Common myeloid progenitor, CD34-positive (primary cell): ENCODE results near the gene PARVB.

ENCODE experiments used
- CTCF ChIA-PET: fragments of 350-600 bp; sonication (Branson Sonifier 250); formaldehyde crosslinking; loops from one replicate; lab custom pipeline; 2021; ENCODE audit warnings: antibody characterized with exemption; lab: Charles Lee
- POLR2A ChIA-PET: fragments of 350-600 bp; sonication (Branson Sonifier 250); formaldehyde crosslinking; loops from one replicate; lab custom pipeline; 2021; ENCODE audit warnings: antibody characterized with exemption; lab: Charles Lee
- DNase-seq, 3 donors: peaks; one replicate each; pipeline versions ENCODE4 v3.0.0 to v3.0.0-alpha.2; 2013
- H3K27ac ChIP-seq, 2 experiments: 1 replicate in 1 of 2; 2 replicates in 1 of 2; pipeline ENCODE4 v1.7.0; 2013; ENCODE audit warnings: inconsistent platforms in 2 of 2, low read length in 2 of 2, mild to moderate bottlenecking in 2 of 2, low read depth in 1 of 2, moderate library complexity in 1 of 2; ENCODE audit not compliant: severe bottlenecking in 2 of 2, insufficient read depth in 1 of 2, poor library complexity in 1 of 2
- H3K27me3 ChIP-seq, 5 experiments: replicated peaks in 2 of 5; 1 replicate in 3 of 5; 2 replicates in 2 of 5; pipeline versions ENCODE4 v1.6.1 to v1.7.0; 2013; ENCODE audit warnings: low read length in 4 of 5, mild to moderate bottlenecking in 2 of 5, moderate library complexity in 2 of 5, inconsistent platforms in 1 of 5; ENCODE audit not compliant: insufficient read depth in 5 of 5, control insufficient read depth in 4 of 5
- H3K36me3 ChIP-seq, 4 experiments: 1 replicate in 2 of 4; 2 replicates in 2 of 4; pipeline versions ENCODE4 v1.6.1 to v1.7.0; 2013; ENCODE audit warnings: low read length in 3 of 4, control low read depth in 1 of 4, mild to moderate bottlenecking in 1 of 4; ENCODE audit not compliant: control insufficient read depth in 4 of 4, insufficient read depth in 4 of 4
- H3K4me1 ChIP-seq, 4 experiments: 1 replicate in 3 of 4; 2 replicates in 1 of 4; pipeline versions ENCODE4 v1.6.1 to v1.7.1; 2013; ENCODE audit warnings: low read length in 3 of 4, mild to moderate bottlenecking in 3 of 4, control low read depth in 1 of 4, inconsistent platforms in 1 of 4, moderate library complexity in 1 of 4; ENCODE audit not compliant: control insufficient read depth in 4 of 4, insufficient read depth in 4 of 4; ENCODE audit errors: control extremely low read depth in 1 of 4
- H3K4me3 ChIP-seq, 7 experiments: 1 replicate in 4 of 7; 2 replicates in 3 of 7; pipeline versions ENCODE4 v1.5.1 to v1.7.0; 2013; ENCODE audit warnings: mild to moderate bottlenecking in 7 of 7, low read length in 6 of 7, moderate library complexity in 6 of 7, inconsistent platforms in 2 of 7, low read depth in 2 of 7, control low read depth in 1 of 7; ENCODE audit not compliant: insufficient read depth in 4 of 7, control insufficient read depth in 1 of 7; ENCODE audit errors: extremely low read depth in 1 of 7
- H3K9me3 ChIP-seq, 5 experiments: 1 replicate in 4 of 5; 2 replicates in 1 of 5; pipeline versions ENCODE4 v1.6.1 to v1.7.1; 2013; ENCODE audit warnings: low read length in 4 of 5, mild to moderate bottlenecking in 2 of 5, inconsistent platforms in 1 of 5, low read depth in 1 of 5, moderate library complexity in 1 of 5; ENCODE audit not compliant: control insufficient read depth in 4 of 5, insufficient read depth in 2 of 5; ENCODE audit errors: control extremely low read depth in 1 of 5
- WGBS: methylation state at CpG from one replicate; pipeline ENCODE4 v1.1.5; 2013; ENCODE audit not compliant: insufficient coverage; 5-methylcytosine and 5-hydroxymethylcytosine counted together

The PARVB gene

DNA sequence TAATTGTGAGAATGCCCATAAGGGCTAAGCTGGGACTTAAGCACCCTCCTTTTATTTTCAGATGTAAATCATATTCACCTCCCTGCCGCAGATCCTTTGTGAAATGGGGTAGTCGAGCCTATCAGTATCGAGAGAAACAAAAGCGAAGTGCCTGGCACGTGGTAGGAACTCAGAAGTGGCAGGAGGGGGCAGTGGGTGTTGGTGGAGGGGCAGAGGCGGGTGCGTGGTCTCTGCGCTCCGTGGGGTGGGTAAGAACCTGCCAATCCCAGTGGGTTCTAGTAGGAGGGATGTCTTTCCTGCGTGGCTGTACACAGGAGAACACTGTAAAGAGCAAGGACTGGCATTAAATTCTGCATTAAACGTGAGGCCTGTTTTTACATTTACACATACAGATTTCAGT, 21.8 kb upstream of the PARVB start:
- WGBS = 100% methylated on average over 5 of the region's 11 CpGs
- H3K27ac ChIP-seq = no peak overlapping the region
- H3K4me1 ChIP-seq = peaks cover 0 to 4% (median 0%) of the 10 kb centered on the region in 4 experiments
- no peak overlapping the region for H3K4me3 ChIP-seq
- peaks cover 0 to 9% (median 7%) of the 10 kb centered on the region in 5 experiments for H3K9me3 ChIP-seq
- CTCF ChIA-PET = interaction anchor here (1.6 kb wide), 1 partner anchor 9 kb away, joined by 5 read pairs; no protein-coding TSS in a partner anchor
- H3K36me3 ChIP-seq = peaks cover 3 to 20% (median 15%) of the 10 kb centered on the region in 4 experiments
- POLR2A ChIA-PET = no interaction called here
- no peak for DNase-seq
- no peaks in the 10 kb centered on the region for H3K27me3 ChIP-seq

DNA sequence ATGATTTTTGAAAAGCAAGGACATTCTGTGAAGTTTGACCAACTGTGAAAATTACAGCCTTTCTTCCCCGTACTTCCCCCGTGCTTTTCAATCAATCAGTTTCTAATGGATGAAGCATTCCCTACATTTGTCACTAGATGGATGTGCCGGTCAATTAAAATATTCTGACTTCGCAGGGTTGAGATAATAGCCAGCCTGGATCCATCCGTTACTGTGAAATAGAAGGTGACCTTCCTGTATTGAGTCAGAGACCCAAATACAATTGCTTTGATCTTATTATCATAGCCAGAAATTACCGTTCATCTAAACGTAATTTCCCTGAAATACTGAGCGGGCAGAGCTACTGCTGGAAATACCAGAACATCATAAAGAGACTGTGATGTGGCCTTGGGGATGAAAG, 21.1 kb upstream of the PARVB start:
- H3K9me3 ChIP-seq = peaks cover 0 to 9% (median 7%) of the 10 kb centered on the region in 5 experiments
- no peak for DNase-seq
- H3K27ac ChIP-seq = no peak overlapping the region
- no peaks in the 10 kb centered on the region for H3K27me3 ChIP-seq
- no peak overlapping the region for H3K4me3 ChIP-seq
- CTCF ChIA-PET = interaction anchor here (1.6 kb wide), 2 partner anchors 9 to 83 kb away, joined by 5 read pairs; no protein-coding TSS in a partner anchor
- peaks cover 0 to 4% (median 0%) of the 10 kb centered on the region in 4 experiments for H3K4me1 ChIP-seq
- WGBS = 95% methylated on average over 7 of the region's 8 CpGs
- H3K36me3 ChIP-seq = peaks cover 3 to 17% (median 12%) of the 10 kb centered on the region in 4 experiments
- POLR2A ChIA-PET = no interaction called here

DNA sequence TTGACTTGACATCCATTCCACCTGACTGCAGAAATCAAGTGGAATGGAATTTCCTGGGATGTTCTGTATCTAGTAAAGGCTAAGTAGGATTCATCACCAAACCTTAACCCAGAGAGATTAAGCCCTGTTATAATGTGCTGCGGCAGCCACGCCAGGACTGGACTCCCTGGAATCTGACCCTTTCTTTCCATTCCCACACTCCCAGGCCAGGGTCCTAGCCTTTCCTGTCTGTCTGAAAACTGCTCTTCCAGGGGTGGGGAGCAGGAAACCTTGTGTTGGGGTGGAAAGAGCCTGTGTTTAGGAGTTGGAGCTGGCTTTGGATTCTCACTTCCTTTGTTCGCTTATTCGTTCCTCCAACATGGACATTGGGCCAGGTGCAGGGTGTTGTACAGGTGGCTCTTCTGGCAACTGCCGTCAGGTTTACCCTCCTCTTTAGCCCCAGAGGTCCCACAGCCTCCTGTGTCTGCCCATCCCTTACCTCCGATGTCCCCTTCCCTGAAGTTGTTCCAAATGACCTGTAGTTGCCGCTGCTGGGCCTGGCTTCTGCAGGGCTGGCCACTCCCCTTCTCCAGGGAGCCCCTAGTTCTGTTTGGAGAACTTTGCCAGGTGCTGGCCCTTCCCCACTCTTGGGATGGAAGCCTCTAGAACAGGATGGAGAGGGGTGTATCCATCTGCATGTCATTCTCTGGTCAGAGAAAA, 20.5 kb upstream of the PARVB start:
- no peak overlapping the region for H3K4me3 ChIP-seq
- ChIA-PET POLR2A (interaction anchor here (0.8 kb wide), 1 partner anchor 78 kb away, joined by 3 read pairs; no protein-coding TSS in a partner anchor), CTCF (interaction anchor here (1.6 kb wide), 3 partner anchors 10 to 82 kb away, joined by 3 to 5 read pairs (median 5); no protein-coding TSS in a partner anchor)
- peaks cover 3 to 11% (median 7%) of the 10 kb centered on the region in 4 experiments for H3K36me3 ChIP-seq
- H3K9me3 ChIP-seq = peaks cover 0 to 9% (median 7%) of the 10 kb centered on the region in 5 experiments
- no peaks in the 10 kb centered on the region for H3K27me3 ChIP-seq
- WGBS = 85% methylated on average over 5 of the region's 7 CpGs
- H3K4me1 ChIP-seq = peaks cover 0 to 4% (median 0%) of the 10 kb centered on the region in 4 experiments
- H3K27ac ChIP-seq = no peak overlapping the region
- no peak for DNase-seq

DNA sequence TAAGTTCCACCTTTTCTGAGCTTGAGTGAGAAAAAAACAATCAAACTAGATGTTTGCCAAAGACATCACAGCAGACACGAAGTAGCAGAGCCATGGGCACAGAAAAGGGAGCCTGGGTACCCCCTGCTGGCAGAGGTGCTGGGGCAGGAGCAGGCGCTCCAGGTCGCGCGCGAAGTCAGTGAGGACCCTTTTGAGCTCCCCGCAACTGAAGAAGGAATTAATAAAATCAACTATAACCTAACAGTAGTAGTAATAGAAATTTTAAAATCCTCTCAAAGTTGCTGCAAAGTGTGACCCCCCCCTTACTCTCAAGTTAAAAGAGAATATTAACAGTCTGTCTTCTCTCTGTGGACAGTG, 20.0 kb upstream of the PARVB start:
- no peak for DNase-seq
- ChIA-PET CTCF (interaction anchor here (1.6 to 3.2 kb wide), 3 partner anchors 11 to 81 kb away, joined by 3 to 16 read pairs (median 5); no protein-coding TSS in a partner anchor), POLR2A (interaction anchor here (0.8 kb wide), 1 partner anchor 77 kb away, joined by 3 read pairs; no protein-coding TSS in a partner anchor)
- 100% methylated on average over 1 of the region's 7 CpGs for WGBS
- Histone ChIP-seq H3K27me3 (no peaks in the 10 kb centered on the region), H3K9me3 (peaks cover 0 to 9% (median 7%) of the 10 kb centered on the region in 5 experiments), H3K4me3 (no peak overlapping the region), H3K27ac (no peak overlapping the region), H3K36me3 (peaks cover 2 to 7% (median 3%) of the 10 kb centered on the region in 4 experiments), H3K4me1 (peaks cover 0 to 4% (median 0%) of the 10 kb centered on the region in 4 experiments)

DNA sequence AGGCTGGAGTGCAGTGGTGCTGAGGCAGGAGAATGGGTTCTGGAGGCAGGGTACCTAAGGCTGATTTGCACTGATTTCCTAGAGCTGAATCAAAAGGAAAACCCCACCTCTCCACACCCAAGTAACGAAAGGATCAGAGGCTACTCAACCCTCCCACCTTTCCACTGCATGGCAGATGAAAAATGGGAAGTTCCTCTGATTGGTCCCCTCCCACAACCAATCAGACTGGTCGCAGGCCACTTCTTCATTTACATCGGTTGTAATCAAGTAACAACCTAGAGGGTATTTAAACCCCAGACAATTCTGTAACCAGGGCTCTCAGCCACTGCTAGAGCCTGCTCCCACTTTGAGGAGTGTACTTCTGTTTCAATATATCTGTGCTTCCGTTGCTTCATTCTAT, 18.6 kb upstream of the PARVB start:
- 68% methylated on average over 3 of the region's 4 CpGs for WGBS
- ChIA-PET CTCF (interaction anchor here (1.6 to 3.2 kb wide), 3 partner anchors 12 to 80 kb away, joined by 3 to 16 read pairs (median 4); no protein-coding TSS in a partner anchor), POLR2A (no interaction called here)
- peaks cover 0 to 4% (median 0%) of the 10 kb centered on the region in 4 experiments for H3K4me1 ChIP-seq
- H3K36me3 ChIP-seq = peaks cover 0 to 4% (median 1%) of the 10 kb centered on the region in 4 experiments
- no peak overlapping the region for H3K27ac ChIP-seq
- DNase-seq = peak; percentile 34 to 84 (median 70)
- no peak overlapping the region for H3K4me3 ChIP-seq
- peaks cover 0 to 9% (median 7%) of the 10 kb centered on the region in 5 experiments for H3K9me3 ChIP-seq
- no peaks in the 10 kb centered on the region for H3K27me3 ChIP-seq

DNA sequence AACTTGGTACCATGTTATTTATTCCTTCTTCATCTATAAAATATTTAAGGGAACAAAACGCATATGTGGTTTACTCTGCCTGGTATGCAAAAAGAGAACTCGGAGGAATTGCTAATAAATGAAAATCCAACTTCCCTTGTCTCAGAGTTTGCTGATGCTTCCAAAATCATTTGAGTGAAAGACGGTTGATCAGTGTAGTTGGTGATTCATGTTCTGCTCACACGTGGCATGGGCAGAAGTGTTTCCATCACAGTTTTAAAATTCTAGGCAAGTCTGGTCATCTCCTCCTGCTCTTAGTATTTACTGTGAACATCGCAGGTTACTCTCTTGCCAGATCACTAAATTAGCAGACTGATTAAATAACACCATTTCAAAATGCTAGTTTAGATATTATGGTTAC, 11.9 kb upstream of the PARVB start:
- DNase-seq = no peak
- ChIA-PET CTCF (interaction anchor here (1.3 to 1.6 kb wide), 2 partner anchors 11 to 69 kb away, joined by 3 to 7 read pairs; no protein-coding TSS in a partner anchor), POLR2A (no interaction called here)
- Histone ChIP-seq H3K4me1 (no peaks in the 10 kb centered on the region), H3K4me3 (no peak overlapping the region), H3K9me3 (no peaks in the 10 kb centered on the region), H3K27ac (no peak overlapping the region), H3K27me3 (no peaks in the 10 kb centered on the region), H3K36me3 (no peaks in the 10 kb centered on the region)
- 84% methylated on average over 4 of the region's 5 CpGs for WGBS

DNA sequence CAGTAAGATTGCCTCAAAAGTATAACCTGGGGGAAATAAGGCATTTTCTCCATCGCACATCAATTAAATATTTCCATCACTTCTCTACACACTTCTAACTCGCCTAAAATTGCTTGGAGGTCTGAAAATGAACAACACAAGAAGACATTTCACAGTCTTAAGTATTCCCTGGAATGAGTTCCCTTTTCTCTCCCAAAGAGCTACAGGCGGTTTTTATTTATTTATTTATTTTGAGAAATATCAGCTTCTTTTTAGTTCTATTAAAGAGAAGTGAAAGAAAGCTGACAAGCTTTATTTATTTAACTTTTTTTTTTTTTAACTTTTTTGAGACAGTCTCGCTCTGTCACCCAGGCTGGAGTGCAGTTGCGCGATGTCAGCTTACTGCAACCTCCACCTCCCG, 11.5 kb upstream of the PARVB start:
- Histone ChIP-seq H3K4me1 (no peaks in the 10 kb centered on the region), H3K27ac (no peak overlapping the region), H3K4me3 (no peak overlapping the region), H3K36me3 (no peaks in the 10 kb centered on the region), H3K27me3 (no peaks in the 10 kb centered on the region), H3K9me3 (no peaks in the 10 kb centered on the region)
- no peak for DNase-seq
- CTCF ChIA-PET = interaction anchor here (1.6 kb wide), 1 partner anchor 69 kb away, joined by 7 read pairs; no protein-coding TSS in a partner anchor
- POLR2A ChIA-PET = no interaction called here
- WGBS = 94% methylated on average over 5 of the region's 7 CpGs
